ENCODE results near the gene BLOC1S5. TPM values are rescaled to one million over a fixed set of nuclear protein-coding genes. Genes with fewer than 3 reads are reported as not detected.

The BLOC1S5 gene
- polyA plus RNA-seq, 3 donors, result 3.7 to 11.7 (median 9.2) TPM

GRCh38 chr6:8090650-8091049 is 26.5 kb upstream of the BLOC1S5 start:
- no peak overlapping the region for H3K27ac ChIP-seq (ENCODE audit: low read depth in 1 of 2, low read length in 2 of 2)
- H3K36me3 ChIP-seq (replicated peaks in 1 of 2; ENCODE audit: control insufficient read depth in 1 of 2, insufficient read depth in 2 of 2, low read length in 2 of 2), result peaks cover 62 to 77% of the 10 kb centered on the region in 2 donors
- no peaks in the 10 kb centered on the region for H4K20me1 ChIP-seq (ENCODE audit: insufficient read depth, low read length)
- H3K4me1 Mint-ChIP-seq, result peaks cover 4% of the 10 kb centered on the region
- TF ChIP-seq CTCF (IDR thresholded peaks at IDR 0.05), result no peak
- H3K4me3 ChIP-seq (replicated peaks in 1 of 3; ENCODE audit: low read depth in 2 of 3, low read length in 3 of 3), result no peak overlapping the region
- intact Hi-C loops (cut with micrococcal nuclease), result no loop called here
- peaks cover 0 to 8% (median 0%) of the 10 kb centered on the region in 7 donors for H3K9me3 Mint-ChIP-seq
- H3K4me1 ChIP-seq (ENCODE audit: control insufficient read depth in 1 of 2, insufficient read depth in 2 of 2, low read length in 2 of 2), result peaks cover 0 to under 1% of the 10 kb centered on the region in 2 donors
- H3K79me2 ChIP-seq (ENCODE audit: insufficient read depth, low read length), result peaks cover 26% of the 10 kb centered on the region
- no peak for DNase-seq
- no peak overlapping the region for H2AFZ ChIP-seq (ENCODE audit: insufficient read depth, low read depth, low read length, poor library complexity, severe bottlenecking)
- no peak overlapping the region for H3K4me2 ChIP-seq (replicated peaks; ENCODE audit: extremely low read depth, low read length, poor library complexity, severe bottlenecking)
- no peaks in the 10 kb centered on the region for H3K27me3 Mint-ChIP-seq (ENCODE audit: low read depth in 3 of 3)
- H3K4me3 Mint-ChIP-seq, result no peak overlapping the region
- WGBS (ENCODE audit: insufficient coverage), result no CpG with 5 or more reads among the region's 3 CpGs
- H3K36me3 Mint-ChIP-seq, result peaks cover 67 to 81% of the 10 kb centered on the region in 2 donors
- peaks cover 0 to 4% of the 10 kb centered on the region in 2 donors for H3K9me3 ChIP-seq (replicated peaks in 1 of 2; ENCODE audit: control insufficient read depth in 1 of 2, insufficient read depth in 1 of 2, low read length in 2 of 2)
- H3K27me3 ChIP-seq (ENCODE audit: control insufficient read depth in 2 of 2, insufficient read depth in 2 of 2, low read length in 2 of 2), result no peaks in the 10 kb centered on the region
- H3K9ac ChIP-seq (ENCODE audit: insufficient read depth, low read length, poor library complexity, severe bottlenecking), result no peak overlapping the region
- H3K27ac Mint-ChIP-seq, result no peak overlapping the region

- Mint-ChIP-seq H3K27ac (peak overlapping the region in 3 of 7 donors; percentile 5 to 39 (median 17)), H3K9me3 (peaks cover 0 to 8% (median 0%) of the 10 kb centered on the region in 7 donors), H3K27me3 (ENCODE audit: low read depth in 3 of 3) (no peaks in the 10 kb centered on the region), H3K4me3 (no peak overlapping the region), H3K4me1 (peaks cover 14% of the 10 kb centered on the region), H3K36me3 (peaks cover 53 to 64% of the 10 kb centered on the region in 2 donors)
- Histone ChIP-seq H4K20me1 (ENCODE audit: insufficient read depth, low read length) (no peaks in the 10 kb centered on the region), H3K9me3 (replicated peaks in 1 of 2; ENCODE audit: control insufficient read depth in 1 of 2, insufficient read depth in 1 of 2, low read length in 2 of 2) (peaks cover 0 to 4% of the 10 kb centered on the region in 2 donors), H3K4me1 (ENCODE audit: control insufficient read depth in 1 of 2, insufficient read depth in 2 of 2, low read length in 2 of 2) (peaks cover 13 to 18% of the 10 kb centered on the region in 2 donors), H3K9ac (ENCODE audit: insufficient read depth, low read length, poor library complexity, severe bottlenecking) (no peak overlapping the region), H3K27ac (ENCODE audit: low read depth in 1 of 2, low read length in 2 of 2) (no peak overlapping the region), H2AFZ (ENCODE audit: insufficient read depth, low read depth, low read length, poor library complexity, severe bottlenecking) (no peak overlapping the region), H3K4me3 (replicated peaks in 1 of 3; ENCODE audit: low read depth in 2 of 3, low read length in 3 of 3) (no peak overlapping the region), H3K79me2 (ENCODE audit: insufficient read depth, low read length) (peaks cover 23% of the 10 kb centered on the region), H3K27me3 (ENCODE audit: control insufficient read depth in 2 of 2, insufficient read depth in 2 of 2, low read length in 2 of 2) (no peaks in the 10 kb centered on the region), H3K36me3 (replicated peaks in 1 of 2; ENCODE audit: control insufficient read depth in 1 of 2, insufficient read depth in 2 of 2, low read length in 2 of 2) (peaks cover 48 to 59% of the 10 kb centered on the region in 2 donors), H3K4me2 (replicated peaks; ENCODE audit: extremely low read depth, low read length, poor library complexity, severe bottlenecking) (no peak overlapping the region)
- intact Hi-C loops (cut with micrococcal nuclease), result loop anchor here in 1 of 2 donors (10.0 kb wide), 1 partner anchor 1504 kb away; the partner anchor contains the start of gene LY86
- 96% methylated on average over 2 of the region's 2 CpGs for WGBS (ENCODE audit: insufficient coverage)
- no peak for TF ChIP-seq CTCF (IDR thresholded peaks at IDR 0.05)
- DNase-seq, result no peak
Measured at GRCh38 chr6:8088886-8089285, 24.7 kb upstream of the BLOC1S5 start.

Data from CD14-positive monocyte (primary cell).